Transverse colon (tissue), 3 donors: Measurements from ENCODE around the gene MPHOSPH9.

Source experiments
- EP300 ChIP-seq: sonication (generic); formaldehyde crosslinking; IDR thresholded peaks from one replicate; pipeline ENCODE4 v1.6.1; 2017; ENCODE audit warnings: antibody characterized with exemption, low read depth
- POLR2A ChIP-seq: fragments of 450-650 bp; IDR thresholded peaks from one replicate; pipeline ENCODE4 v1.6.1; 2016; ENCODE audit warnings: antibody characterized with exemption, mild to moderate bottlenecking, moderate library complexity
- TF ChIP-seq, protein P1 (sequence below), 5 experiments: fragments of 200-600 bp in 3 of 5; fragments of 450-650 bp in 2 of 5; sonication (generic) in 3 of 5; IDR thresholded peaks; 1 replicate in 2 of 5; 2 replicates in 3 of 5; pipeline ENCODE4 v1.5.1; 2016 to 2017; ENCODE audit warnings: antibody characterized with exemption in 5 of 5, inconsistent platforms in 3 of 5, mild to moderate bottlenecking in 2 of 5, moderate library complexity in 1 of 5

DNA sequence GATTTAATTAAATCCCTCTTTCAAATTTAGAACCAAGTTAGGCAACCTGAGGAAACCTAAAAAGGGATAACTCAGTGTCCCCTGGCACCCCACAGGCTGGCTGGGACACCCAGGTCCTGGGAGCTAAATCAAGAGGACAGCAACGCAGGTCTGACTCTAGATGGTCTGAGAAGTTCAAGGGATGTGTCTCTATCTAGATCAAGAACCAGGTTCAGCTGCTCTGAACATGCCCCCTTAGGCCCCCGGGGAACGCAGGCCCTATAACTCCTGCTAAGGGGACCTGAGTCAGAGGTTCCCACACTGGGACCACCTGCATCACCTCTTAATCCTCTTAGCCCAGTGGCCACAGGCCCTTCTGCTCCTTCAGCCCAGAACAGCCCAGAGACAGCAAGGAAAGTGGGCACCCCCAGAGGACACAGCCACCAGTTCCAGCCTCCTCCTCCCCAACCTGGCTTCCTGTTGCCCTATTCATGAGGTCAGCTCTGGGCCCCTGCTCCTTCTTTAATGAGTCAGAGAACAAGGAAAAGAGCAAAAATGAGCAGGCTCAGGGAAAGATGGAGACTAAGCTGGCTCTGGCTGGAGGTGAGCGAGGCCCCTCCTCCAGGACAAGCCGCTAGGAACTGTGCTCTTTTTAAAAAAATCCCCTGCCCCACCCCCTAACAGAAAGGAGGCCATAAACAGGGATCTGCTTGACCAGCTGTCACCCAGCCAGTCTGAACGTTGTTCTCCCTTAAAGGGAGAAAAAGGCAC, 92.8 kb downstream of the MPHOSPH9 start:
- TF ChIP-seq, protein P1, sequence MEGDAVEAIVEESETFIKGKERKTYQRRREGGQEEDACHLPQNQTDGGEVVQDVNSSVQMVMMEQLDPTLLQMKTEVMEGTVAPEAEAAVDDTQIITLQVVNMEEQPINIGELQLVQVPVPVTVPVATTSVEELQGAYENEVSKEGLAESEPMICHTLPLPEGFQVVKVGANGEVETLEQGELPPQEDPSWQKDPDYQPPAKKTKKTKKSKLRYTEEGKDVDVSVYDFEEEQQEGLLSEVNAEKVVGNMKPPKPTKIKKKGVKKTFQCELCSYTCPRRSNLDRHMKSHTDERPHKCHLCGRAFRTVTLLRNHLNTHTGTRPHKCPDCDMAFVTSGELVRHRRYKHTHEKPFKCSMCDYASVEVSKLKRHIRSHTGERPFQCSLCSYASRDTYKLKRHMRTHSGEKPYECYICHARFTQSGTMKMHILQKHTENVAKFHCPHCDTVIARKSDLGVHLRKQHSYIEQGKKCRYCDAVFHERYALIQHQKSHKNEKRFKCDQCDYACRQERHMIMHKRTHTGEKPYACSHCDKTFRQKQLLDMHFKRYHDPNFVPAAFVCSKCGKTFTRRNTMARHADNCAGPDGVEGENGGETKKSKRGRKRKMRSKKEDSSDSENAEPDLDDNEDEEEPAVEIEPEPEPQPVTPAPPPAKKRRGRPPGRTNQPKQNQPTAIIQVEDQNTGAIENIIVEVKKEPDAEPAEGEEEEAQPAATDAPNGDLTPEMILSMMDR (IDR thresholded peaks at IDR 0.05): no peak
- TF ChIP-seq EP300 (no peak), POLR2A (no peak)
